Left renal pelvis (tissue), 4 donors: Measurements from ENCODE around the gene USP53. TPM values are rescaled to one million over a fixed set of nuclear protein-coding genes. Genes with fewer than 3 reads are reported as not detected.
"Not testable (repeated sequence)": the region's sequence is repeated elsewhere in the genome, so short reads cannot be mapped to it uniquely, and the experiment has no call there.

Source experiments
- DNase-seq, 4 donors: peaks; one replicate each; pipeline ENCODE4 v3.0.0-alpha.2; 2013; ENCODE audit warnings: low read depth in 4 of 4, low spot score in 3 of 4
- polyA plus RNA-seq, 4 donors: library from polyadenylated mRNA; unstranded; fragments of 120-200 nt; gene quantifications; one replicate each; pipeline ENCODE4 v1.2.1, GENCODE V29; 2013; ENCODE audit not compliant: insufficient read length in 4 of 4

USP53 gene
- polyA plus RNA-seq, 4 donors, result 22.2 to 44.3 (median 39.7) TPM

DNA sequence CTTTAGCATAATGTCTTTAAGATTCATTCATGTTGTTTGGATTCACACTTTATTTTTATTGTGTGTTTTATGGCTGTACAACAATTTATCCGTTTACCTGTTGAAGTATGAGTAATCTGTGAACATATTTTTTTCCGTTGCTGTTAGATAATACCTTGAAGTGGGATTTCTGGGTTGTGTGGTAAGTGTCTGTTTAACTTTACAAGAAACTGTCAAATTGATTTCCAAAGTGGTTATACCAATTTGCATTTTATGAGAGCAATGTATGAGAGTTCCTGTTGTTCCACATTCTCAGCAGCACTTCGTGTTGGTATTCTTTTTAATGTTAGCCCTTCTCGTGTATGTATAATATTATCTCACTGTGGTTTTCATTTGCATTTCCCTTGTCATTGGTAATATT lies 53.6 kb downstream of the USP53 start:
- no peak for DNase-seq

DNA sequence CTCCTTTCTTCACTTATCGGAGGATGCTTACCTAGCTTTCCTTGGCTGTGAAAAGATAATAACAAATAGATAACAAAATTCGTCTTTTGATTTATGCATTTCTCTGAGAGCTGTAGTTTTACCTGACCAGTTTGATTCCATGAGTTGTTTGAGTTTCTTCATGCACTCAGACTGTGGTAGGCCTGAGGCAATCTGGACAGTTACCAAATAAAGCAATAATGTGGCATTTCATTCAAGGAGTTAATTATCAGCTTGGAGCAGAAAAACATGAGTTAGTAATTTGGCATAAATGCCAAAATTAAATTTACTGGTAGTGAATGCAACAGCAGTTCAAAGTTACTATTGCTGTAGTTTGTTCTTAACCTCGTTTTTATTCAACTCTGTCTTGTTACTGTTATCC lies 56.0 kb downstream of the USP53 start:
- DNase-seq, result no peak

DNA sequence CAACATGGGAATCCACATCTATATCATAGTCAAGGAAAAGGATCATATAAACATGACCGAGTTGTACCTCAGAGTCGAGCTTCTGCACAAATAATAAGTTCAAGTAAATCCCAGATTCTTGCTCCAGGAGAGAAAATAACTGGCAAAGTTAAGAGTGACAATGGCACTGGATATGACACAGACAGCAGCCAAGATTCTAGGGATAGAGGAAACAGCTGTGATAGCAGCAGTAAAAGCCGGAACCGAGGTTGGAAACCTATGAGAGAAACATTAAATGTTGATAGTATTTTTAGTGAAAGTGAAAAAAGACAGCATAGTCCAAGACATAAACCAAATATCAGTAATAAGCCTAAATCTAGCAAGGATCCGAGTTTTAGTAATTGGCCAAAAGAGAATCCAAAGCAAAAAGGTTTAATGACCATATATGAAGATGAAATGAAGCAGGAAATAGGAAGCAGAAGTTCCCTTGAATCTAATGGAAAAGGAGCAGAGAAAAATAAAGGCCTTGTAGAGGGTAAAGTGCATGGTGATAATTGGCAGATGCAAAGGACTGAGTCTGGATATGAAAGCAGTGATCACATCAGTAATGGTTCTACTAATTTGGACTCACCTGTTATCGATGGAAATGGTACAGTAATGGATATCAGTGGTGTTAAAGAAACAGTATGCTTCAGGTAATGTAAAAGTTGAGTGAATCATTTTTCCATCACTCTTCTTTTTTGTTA lies 59.0 kb downstream of the USP53 start:
- DNase-seq, result no peak

DNA sequence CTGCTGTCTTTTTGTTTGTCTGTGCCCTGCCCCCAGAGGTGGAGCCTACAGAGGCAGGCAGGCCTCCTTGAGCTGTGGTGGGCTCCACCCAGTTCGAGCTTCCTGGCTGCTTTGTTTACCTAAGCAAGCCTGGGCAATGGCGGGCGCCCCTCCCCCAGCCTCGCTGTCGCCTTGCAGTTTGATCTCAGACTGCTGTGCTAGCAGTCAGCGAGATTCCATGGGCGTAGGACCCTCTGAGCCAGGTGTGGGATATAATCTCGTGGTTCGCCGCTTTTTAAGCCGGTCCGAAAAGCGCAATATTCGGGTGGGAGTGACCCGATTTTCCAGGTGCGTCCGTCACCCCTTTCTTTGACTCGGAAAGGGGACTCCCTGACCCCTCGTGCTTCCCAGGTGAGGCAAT lies 67.0 kb downstream of the USP53 start:
- not testable (repeated sequence) for DNase-seq

DNA sequence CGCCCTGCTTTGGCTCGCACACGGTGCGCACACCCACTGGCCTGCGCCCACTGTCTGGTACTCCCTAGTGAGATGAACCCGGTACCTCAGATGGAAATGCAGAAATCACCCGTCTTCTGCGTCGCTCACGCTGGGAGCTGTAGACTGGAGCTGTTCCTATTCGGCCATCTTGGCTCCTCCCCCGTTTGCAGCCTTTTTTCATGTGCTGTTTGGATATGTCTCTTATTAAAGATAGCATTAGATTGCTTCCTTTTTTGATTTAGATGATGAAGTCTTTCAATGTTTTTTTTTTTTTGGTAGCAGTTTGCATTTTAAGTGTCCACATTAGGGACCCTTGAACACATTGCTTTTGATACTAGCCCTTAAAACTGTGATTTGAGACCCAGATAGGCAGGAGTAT lies 67.4 kb downstream of the USP53 start:
- DNase-seq, result not testable (repeated sequence)

DNA sequence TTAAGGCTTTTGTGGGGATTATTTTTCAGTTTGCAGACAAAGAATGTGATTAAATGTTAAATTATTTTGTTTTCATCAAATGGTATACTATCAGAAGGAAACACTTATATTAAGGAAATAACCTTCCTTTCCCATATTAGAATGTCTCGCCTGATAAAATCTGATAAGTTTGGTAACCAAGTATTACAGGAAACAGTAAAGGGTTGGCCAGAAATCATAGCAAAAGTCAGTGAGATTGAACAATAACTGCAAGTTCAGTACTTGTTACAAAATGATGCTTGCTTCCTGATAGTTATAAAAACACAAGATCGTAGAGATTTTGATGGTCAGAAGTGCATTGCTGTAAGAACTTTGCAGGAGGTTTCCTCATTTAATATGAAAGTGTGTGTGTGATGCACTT lies 68.9 kb downstream of the USP53 start:
- DNase-seq, result no peak

DNA sequence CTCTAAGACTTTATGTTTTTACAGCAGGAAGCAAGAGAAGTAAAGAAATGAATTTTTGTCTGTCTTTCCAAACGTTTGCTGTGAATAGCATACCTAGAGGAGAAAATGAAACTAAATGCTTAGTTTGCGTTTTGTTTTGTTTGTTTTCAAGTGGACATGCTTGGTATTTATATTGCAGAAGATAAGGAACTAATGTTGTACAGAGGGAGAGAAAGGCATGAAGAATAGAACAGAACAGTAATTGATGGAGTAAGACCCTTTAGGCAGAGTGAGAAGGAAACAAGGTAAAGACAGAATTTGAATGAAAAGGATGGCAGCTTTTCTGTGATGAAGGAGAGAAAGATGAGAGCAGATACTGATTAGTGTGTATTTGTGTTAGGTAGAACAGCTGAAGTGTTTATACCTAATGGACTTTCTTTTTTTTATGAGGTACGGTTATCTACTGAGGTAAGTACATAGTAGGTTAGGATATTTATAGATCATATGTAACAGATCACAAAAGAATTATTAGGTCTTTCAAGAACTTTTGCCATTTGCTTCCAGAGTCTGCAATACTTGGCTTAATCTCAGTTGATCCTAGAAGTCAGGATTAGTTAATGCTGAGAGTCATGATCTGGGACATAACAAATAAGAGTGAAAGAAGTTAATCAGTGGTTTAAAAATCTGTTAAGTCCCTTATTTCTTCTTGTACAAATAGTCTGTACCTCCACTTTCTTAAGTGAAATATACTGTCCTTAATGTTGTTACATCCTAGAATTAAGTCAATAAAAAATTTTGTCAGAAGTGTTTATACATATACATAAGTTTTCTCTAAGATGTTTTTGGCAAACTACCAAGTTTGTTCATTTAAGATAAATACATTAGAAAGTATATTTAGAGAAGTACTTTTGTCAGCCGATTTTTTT lies 72.6 kb downstream of the USP53 start:
- DNase-seq, result no peak

DNA sequence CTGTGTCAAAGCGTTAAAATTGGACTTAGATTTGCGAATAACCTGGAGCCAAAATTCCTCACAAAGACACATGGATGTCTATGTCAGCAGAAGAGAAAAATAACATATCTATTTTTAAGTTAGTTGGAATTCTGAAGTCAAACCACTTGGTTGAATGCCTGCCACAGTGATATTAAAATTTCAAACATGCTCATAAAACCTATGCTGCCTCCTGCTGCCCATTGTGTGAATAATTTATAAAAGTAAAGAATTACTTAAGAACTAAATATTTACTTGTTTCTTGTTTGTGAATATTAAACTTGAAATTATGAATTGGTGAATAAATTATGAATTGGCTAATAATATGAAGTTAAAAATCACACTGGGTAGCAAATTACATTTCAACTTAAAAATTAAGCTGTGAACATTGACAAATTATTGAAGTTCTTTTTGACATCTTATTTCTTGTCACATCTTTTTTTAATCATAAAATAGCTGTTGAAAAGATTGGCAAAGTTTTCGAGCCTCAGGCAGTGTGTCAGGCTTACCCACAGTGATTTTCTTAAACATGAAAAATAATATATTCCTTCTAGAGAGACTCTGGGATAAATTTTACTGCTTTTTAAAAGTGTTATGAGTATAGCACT lies 74.0 kb downstream of the USP53 start:
- DNase-seq, result peak in 1 of 4 donors; percentile 33

DNA sequence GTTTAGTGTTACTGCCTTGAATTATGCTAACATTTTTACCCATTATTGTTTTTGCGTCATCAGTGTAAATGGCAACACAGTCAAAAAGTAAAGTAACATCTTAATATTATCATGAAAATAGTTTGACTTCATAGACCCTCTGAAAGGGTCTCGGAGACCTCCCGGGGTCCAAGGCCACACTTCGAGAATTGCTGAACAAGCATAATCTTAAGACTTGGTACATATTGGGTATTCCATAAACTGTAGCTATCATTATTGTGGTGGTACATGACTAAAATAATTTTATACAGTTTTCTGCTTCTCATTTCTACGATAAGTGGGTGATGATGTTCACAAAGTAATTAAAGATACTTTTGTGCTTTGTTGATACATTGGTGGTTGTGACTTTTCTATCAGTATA lies 76.8 kb downstream of the USP53 start:
- no peak for DNase-seq

DNA sequence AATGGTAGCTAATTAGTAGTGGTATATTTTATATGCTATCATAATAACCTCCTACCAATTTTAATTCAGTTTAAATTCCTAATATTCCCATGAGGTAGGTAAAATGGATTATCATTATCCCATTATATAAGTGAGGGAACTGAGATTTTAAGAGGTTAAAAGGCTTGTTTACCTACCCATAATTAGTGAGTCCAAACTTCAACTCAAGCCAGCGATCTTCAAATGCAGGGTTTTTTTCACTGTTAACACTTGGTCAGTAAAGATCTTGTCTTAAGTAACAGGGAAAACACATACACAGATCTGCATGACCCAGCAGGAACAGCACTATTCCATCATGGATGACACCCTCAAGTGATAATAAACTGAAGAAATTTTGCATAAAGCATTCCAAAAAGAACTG lies 78.1 kb downstream of the USP53 start:
- no peak for DNase-seq

DNA sequence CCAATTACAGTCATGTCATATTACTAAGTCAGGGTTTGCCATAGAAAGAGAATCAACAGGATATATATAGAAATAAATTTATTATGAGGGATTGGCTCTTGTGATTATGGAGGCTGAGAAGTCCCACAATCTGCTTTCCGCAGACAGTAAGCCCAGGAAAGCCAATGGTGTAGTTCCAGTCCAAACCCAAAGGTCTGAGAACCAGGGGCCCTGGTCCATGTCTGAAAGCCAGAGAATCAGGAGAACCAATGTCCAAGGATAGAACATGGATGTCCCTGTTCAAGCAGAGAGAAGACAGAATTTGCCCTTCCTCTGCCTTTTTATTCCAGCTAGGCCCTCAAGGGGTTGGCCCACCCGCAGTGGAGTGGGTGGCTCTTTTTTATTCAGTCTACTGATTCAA lies 83.8 kb downstream of the USP53 start:
- DNase-seq, result no peak

DNA sequence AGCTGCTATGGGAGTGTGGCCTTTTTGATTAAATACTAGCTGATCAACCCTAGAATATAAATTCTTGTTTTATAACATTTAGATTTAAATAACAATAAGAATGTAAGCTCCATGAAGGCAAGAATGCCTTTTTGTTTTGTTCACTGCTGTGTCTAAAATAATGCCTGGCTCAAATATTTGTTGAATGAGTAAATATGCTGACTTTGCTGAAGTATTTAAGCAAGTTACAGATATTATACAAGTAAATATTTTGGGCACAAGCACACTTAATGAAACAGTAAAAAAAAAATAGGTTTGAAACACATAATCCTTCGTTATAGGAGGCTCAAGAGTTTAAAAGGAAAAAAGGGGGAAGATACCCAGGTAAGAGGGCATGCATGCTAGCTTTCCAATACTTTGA lies 85.3 kb downstream of the USP53 start:
- no peak for DNase-seq

DNA sequence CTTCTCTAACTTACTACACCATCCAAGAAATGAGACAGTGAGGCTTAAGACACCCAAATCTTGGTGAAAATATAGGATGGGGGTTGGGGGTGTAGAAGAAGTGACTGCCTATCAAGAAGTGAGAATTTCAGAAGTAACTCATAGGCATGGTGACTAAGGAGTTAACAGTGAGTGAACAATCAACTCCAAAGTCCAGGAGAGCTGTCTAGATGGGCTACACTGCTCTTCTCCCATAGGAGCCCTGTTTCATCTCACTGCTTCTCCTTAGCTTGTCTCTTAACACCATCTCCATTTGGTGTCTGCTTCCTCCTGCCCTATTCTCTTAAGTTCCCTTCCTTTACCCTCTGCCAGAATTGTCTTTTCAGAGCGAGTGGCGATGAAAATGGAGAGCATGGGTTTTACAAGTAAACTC lies 86.8 kb downstream of the USP53 start:
- DNase-seq, result no peak

DNA sequence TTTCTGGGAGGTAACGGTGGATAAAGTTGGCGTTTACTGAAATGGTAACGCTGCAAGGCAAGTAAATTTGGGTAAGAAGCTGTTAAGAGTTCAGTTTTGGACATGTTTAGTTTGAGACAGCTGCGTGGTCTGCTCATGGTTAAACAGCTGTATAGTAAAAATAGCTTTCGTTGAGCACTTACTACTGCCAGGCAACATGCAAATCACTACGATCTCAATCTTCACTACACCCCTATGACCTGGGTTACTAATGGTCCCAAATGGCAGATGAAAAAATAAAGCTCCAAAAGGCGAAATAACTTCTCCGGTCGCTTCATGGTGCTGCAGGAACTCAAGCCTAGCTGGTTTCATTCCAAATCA lies 87.2 kb downstream of the USP53 start:
- DNase-seq, result no peak

DNA sequence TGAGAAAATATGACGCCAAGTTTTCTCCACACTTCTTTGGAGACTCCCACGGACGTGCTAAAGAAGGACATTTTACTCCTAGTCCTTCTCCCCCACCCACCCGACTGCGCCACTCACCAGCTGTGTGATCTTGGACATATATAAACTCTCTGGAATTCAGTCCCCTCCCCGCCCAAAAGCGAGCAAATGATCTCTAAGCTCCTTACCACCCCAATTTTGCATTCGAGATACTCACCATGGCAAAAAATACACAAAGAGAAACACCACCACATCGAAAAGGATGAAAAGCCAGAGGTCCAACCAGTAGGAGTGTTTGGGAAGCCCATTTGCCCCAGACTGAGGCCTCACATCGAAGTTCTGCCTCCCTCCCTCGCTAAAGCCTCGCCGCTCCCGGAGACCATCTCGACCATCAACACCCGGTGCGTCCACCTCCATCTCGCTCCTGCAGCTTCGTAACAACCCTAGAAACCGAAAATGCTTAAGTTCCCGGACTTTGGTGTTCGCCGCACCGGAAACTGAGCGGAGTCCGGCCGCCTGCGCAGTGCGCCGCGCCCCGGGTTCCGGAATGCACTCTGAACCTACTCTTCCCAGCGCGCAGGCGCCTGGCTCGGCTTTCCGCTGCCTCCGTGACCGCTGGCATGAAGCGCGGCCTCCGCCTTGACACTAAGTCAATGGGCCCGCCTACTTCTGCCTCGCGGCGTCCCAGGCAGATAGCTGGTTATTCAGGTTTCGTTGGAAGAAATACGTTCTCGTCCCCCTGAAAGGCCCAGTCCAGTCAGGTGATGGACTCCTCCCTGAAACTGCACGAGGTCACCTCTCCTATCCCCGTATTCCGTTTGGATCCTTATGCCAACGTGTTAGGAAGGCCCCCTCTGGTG lies 87.8 kb downstream of the USP53 start:
- DNase-seq, result peak; percentile 81 to 85 (median 82)

DNA sequence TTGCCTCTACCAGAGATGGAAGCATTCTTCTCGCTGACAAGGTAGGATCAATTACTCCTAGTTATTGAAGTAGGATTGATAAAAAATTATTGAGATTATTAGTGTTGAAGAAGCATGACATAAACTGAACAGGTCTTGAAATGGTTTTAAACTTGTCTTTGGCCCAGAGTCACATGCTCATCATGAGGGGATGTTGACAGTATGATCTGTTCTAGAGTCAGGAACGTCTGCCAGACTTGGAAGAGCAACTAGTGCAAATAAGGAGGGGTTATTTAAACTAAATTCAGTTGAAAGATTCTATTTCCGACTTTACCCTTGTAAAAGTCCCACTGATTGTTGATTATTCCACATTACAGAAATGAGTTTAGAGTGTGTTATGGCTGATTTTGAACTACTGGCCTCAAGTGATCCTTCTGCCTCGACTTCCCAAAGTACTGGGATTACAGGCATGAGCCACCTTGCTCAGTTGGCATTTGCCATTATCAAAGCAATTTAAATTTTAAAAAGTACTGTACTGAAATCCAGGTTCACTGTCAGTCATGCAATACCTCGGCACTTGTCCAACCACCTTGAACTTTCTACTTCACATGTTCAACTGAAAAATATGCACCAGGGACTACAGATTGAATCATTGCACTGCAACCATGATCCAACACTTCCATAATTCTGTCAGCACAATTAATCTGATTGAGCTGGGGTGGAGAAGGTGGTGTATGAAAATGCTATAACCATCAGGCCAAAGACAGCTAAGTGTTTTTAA lies 89.7 kb downstream of the USP53 start:
- DNase-seq, result no peak

DNA sequence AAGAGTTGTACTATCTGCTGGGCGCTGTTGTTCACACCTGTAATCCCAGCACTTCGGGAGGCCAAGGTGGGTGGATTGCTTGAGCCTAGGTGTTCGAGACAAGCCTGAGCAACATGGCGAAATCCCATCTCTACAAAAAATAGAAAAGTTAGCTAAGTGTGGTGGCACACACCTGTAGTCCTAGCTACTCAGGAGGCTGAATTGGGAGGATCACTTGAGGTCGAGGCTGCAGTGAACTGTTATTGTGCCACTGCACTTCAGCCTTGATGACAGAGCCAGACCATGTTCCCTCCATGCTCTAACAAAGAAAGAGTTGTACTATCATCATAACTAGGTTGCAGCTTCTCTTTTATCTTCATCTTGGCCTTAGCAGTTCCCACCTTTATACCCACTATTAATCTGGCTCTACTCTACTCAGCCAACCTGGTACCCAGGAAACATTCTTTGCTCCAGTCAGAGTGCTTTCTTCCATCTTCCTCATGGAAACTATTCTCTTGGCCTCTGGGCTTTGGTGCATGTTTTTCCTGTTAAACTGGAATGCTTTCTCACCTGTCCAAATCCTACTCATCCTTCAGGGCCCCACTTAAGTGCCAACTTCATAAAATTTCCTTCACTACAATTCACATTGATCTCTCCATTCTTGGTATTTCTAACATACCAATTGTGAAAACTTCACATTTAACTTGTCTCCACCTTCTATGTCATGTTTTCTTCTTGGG lies 91.2 kb downstream of the USP53 start:
- no peak for DNase-seq

DNA sequence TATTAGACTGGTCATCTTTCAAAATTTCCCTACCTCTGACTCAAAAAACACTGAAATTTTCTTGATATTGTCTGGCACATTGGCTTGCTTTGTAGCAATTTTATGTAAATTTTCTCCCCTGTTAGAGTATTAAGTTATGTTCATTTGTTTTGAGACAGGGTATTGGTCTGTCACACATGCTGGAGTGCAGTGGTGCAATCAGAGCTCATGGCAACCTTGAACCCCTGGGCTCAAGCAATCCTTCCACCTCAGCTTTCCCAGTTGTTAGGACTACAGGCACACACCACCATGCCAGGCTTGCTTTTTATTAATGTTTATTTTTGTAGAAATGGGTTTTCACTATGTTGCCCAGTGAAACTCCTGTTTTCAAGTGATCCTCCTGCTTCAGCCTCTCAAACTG lies 91.9 kb downstream of the USP53 start:
- DNase-seq, result no peak

DNA sequence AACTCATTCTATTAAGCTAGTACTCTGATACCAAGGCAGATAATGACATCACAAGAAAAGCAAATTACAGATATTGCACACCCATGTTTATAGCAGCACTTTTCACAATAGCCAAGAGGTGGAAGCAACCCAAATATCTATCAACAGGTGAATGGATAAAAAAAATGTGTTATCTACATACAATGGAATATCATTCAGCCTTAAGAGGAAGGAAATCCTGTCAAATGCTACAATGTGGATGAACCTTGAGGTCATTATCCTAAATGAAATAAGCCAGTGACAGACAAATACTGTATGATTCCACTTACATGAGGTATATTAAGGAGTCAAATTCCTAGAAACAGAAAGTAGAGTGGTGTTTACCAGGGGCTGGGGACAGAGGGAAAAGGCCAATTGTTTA lies 95.1 kb downstream of the USP53 start:
- DNase-seq, result no peak
